A549 (cell line): ENCODE measurements around the gene RBM47. TPM values are rescaled to one million over a fixed set of nuclear protein-coding genes. Genes with fewer than 3 reads are reported as not detected.
A peak's percentile ranks its signal among the peaks of the same experiment; 100 is the strongest.
"Not testable (repeated sequence)": the region's sequence is repeated elsewhere in the genome, so short reads cannot be mapped to it uniquely, and the experiment has no call there.

ENCODE experiments used
- ATAC-seq, 2 experiments: fragments of 200-7000 bp in 1 of 2; fragments of >200 bp in 1 of 2; cut with Nextera tagmentation in 1 of 2; cut with Tn5 transposase in 1 of 2; 3 replicates each; pipeline versions ENCODE4 v1.8.0 to v1.9.1; 2018 to 2020; ENCODE audit warnings: mild to moderate bottlenecking in 1 of 2, moderate library complexity in 1 of 2
- CTCF ChIA-PET: fragments of 300-600 bp; sonication (Branson Sonifier 250); formaldehyde crosslinking; extraction: SDS; loops from one replicate; lab custom pipeline; 2021; ENCODE audit warnings: antibody characterized with exemption, inconsistent platforms; lab: Yijun Ruan, JAX
- POLR2A ChIA-PET: fragments of 350-600 bp; formaldehyde crosslinking; extraction: SDS; loops from one replicate; lab custom pipeline; 2021; ENCODE audit warnings: antibody characterized with exemption, inconsistent platforms; lab: Yijun Ruan, JAX
- DNase-seq, 2 experiments: peaks; one replicate each; pipeline versions ENCODE4 v3.0.0 to v3.0.0-alpha.2; 2011 to 2016; ENCODE audit warnings: low read depth in 1 of 2, low spot score in 1 of 2
- FAIRE-seq: peaks from 2 replicates; lab custom pipeline; 2011; peaks lifted over from hg19 to GRCh38; lab: Jason Lieb, UNC
- H3K27ac ChIP-seq, 2 experiments: fragments of >200 bp; sonication (Bioruptor Twin); formaldehyde crosslinking; 3 replicates each; pipeline ENCODE4 v1.5.1; 2016 to 2017
- H3K4me1 ChIP-seq: fragments of >200 bp; sonication (Bioruptor Twin); formaldehyde crosslinking; 3 replicates; pipeline ENCODE4 v1.6.1; 2016
- H3K4me2 ChIP-seq: fragments of >200 bp; sonication (Bioruptor Twin); formaldehyde crosslinking; 3 replicates; pipeline ENCODE4 v1.6.1; 2016
- H3K4me3 ChIP-seq: fragments of >200 bp; sonication (Bioruptor Twin); formaldehyde crosslinking; 3 replicates; pipeline ENCODE4 v1.5.1; 2016
- H3K9me3 ChIP-seq: fragments of >200 bp; sonication (Bioruptor Twin); formaldehyde crosslinking; 3 replicates; pipeline ENCODE4 v1.6.1; 2016
- ATOH8 ChIP-seq: fragments of 250-450 bp; sonication (Bioruptor Pico); IDR thresholded peaks from 2 replicates; pipeline ENCODE4 v1.5.0; 2020; ENCODE audit warnings: low read depth, mild to moderate bottlenecking, moderate library complexity
- BHLHE40 ChIP-seq: IDR thresholded peaks from 2 replicates; pipeline ENCODE4 v1.6.1; 2012; ENCODE audit warnings: low read depth, low read length, inconsistent platforms
- CBX2 ChIP-seq: fragments of 200-600 bp; sonication (generic); IDR thresholded peaks from 2 replicates; pipeline ENCODE4 v1.6.1; 2016; ENCODE audit warnings: low read depth, mild to moderate bottlenecking, borderline replicate concordance
- CBX8 ChIP-seq: fragments of 200-600 bp; sonication (generic); IDR thresholded peaks from 2 replicates; pipeline ENCODE4 v1.6.1; 2016
- CEBPB ChIP-seq, 2 experiments: fragments of >200 bp in 1 of 2; sonication (Bioruptor Twin) in 1 of 2; formaldehyde crosslinking in 1 of 2; IDR thresholded peaks; 2 replicates each; pipeline ENCODE4 v1.6.1; 2012 to 2016
- CHD4 ChIP-seq: fragments of 200-600 bp; sonication (generic); IDR thresholded peaks from 2 replicates; pipeline ENCODE4 v1.6.1; 2016; ENCODE audit warnings: antibody characterized with exemption, mild to moderate bottlenecking, borderline replicate concordance
- CTCF ChIP-seq: fragments of >200 bp; sonication (Bioruptor Twin); formaldehyde crosslinking; IDR thresholded peaks from 3 replicates; pipeline ENCODE4 v1.5.1; 2016
- E2F6 ChIP-seq: IDR thresholded peaks from 2 replicates; pipeline ENCODE4 v1.6.1; 2012; ENCODE audit warnings: low read depth, borderline replicate concordance
- EHF ChIP-seq: fragments of 250-450 bp; sonication (Bioruptor Pico); IDR thresholded peaks from 2 replicates; pipeline ENCODE4 v1.5.0; 2020; ENCODE audit warnings: mild to moderate bottlenecking
- EHMT2 ChIP-seq: fragments of 200-600 bp; sonication (generic); IDR thresholded peaks from 2 replicates; pipeline ENCODE4 v1.6.1; 2016; ENCODE audit warnings: antibody characterized with exemption, low read depth, mild to moderate bottlenecking, moderate library complexity
- EP300 ChIP-seq, 2 experiments: fragments of >200 bp; sonication (Bioruptor Twin); formaldehyde crosslinking; IDR thresholded peaks; 2 replicates in 1 of 2; 3 replicates in 1 of 2; pipeline ENCODE4 v1.6.1; 2016 to 2017
- FOSL2 ChIP-seq, 2 experiments: fragments of 450-650 bp in 1 of 2; fragments of >200 bp in 1 of 2; sonication (Bioruptor Twin) in 1 of 2; formaldehyde crosslinking; IDR thresholded peaks; 2 replicates each; pipeline versions ENCODE4 v1.5.0 to v1.6.1; 2016 to 2020; ENCODE audit warnings: mild to moderate bottlenecking in 1 of 2, moderate library complexity in 1 of 2
- HDAC2 ChIP-seq: fragments of 200-600 bp; sonication (generic); IDR thresholded peaks from 2 replicates; pipeline ENCODE4 v1.6.1; 2016
- HEYL ChIP-seq: fragments of 250-450 bp; sonication (Bioruptor Pico); IDR thresholded peaks from 2 replicates; pipeline ENCODE4 v1.8.0; 2021; ENCODE audit warnings: mild to moderate bottlenecking, moderate library complexity
- HOXB5 ChIP-seq: fragments of 250-450 bp; sonication (Bioruptor Pico); IDR thresholded peaks from 2 replicates; pipeline ENCODE4 v1.5.0; 2020; ENCODE audit warnings: mild to moderate bottlenecking, moderate library complexity
- KDM1A ChIP-seq: fragments of 200-600 bp; sonication (generic); IDR thresholded peaks from 2 replicates; pipeline ENCODE4 v1.6.1; 2016; ENCODE audit warnings: low read depth, mild to moderate bottlenecking
- MAX ChIP-seq: IDR thresholded peaks from 2 replicates; pipeline ENCODE4 v1.6.1; 2012
- NPAS2 ChIP-seq: fragments of 250-450 bp; sonication (Bioruptor Pico); IDR thresholded peaks from 2 replicates; pipeline ENCODE4 v1.8.0; 2022; ENCODE audit warnings: mild to moderate bottlenecking, moderate library complexity, borderline replicate concordance
- NR3C1 ChIP-seq: fragments of >200 bp; sonication (Bioruptor Twin); formaldehyde crosslinking; IDR thresholded peaks from 3 replicates; pipeline ENCODE4 v1.6.1; 2017
- PHF8 ChIP-seq: fragments of 200-600 bp; sonication (generic); IDR thresholded peaks from 2 replicates; pipeline ENCODE4 v1.6.1; 2016; ENCODE audit warnings: low read depth, mild to moderate bottlenecking, antibody characterized with exemption, moderate library complexity, borderline replicate concordance
- RARB ChIP-seq: fragments of 250-450 bp; sonication (Bioruptor Pico); IDR thresholded peaks from 2 replicates; pipeline ENCODE4 v1.8.0; 2021; ENCODE audit warnings: mild to moderate bottlenecking, moderate library complexity
- RCOR1 ChIP-seq: fragments of 150-350 bp; IDR thresholded peaks from 2 replicates; pipeline ENCODE4 v1.6.1; 2014; ENCODE audit warnings: antibody characterized with exemption, low read length, low read depth
- RFX5 ChIP-seq: fragments of 450-650 bp; IDR thresholded peaks from 2 replicates; pipeline ENCODE4 v1.7.1; 2014; ENCODE audit warnings: antibody characterized with exemption, mild to moderate bottlenecking, moderate library complexity
- RNF2 ChIP-seq: fragments of 200-600 bp; sonication (generic); IDR thresholded peaks from 2 replicates; pipeline ENCODE4 v1.6.1; 2016; ENCODE audit warnings: low read depth, mild to moderate bottlenecking, antibody characterized with exemption, moderate library complexity, borderline replicate concordance
- SREBF2 ChIP-seq: fragments of 450-650 bp; IDR thresholded peaks from 2 replicates; pipeline ENCODE4 v1.6.1; 2014; ENCODE audit warnings: mild to moderate bottlenecking, moderate library complexity
- TFCP2L1 ChIP-seq: fragments of 250-450 bp; sonication (Bioruptor Pico); IDR thresholded peaks from 2 replicates; pipeline ENCODE4 v1.5.0; 2021; ENCODE audit warnings: mild to moderate bottlenecking
- USF2 ChIP-seq: fragments of 450-650 bp; IDR thresholded peaks from 2 replicates; pipeline ENCODE4 v1.6.1; 2014; ENCODE audit warnings: antibody characterized with exemption
- ZC3H11A ChIP-seq: fragments of 450-650 bp; IDR thresholded peaks from 2 replicates; pipeline ENCODE4 v1.6.1; 2014; ENCODE audit warnings: antibody characterized with exemption, mild to moderate bottlenecking
- WGBS: methylation state at CpG from one replicate; pipeline ENCODE4 v1.1.6; 2017; ENCODE audit errors: missing lambda C conversion rate; 5-methylcytosine and 5-hydroxymethylcytosine counted together
- polyA plus RNA-seq, 4 experiments: library from polyadenylated mRNA; depleted of rRNA in 3 of 4; stranded (reverse); fragments of >200 nt; fragmentation: RNase III in 1 of 4; extraction: RNeasy Plus Mini Kit Qiagen cat#74134 plus additional on column Dnase treatment in 1 of 4; gene quantifications; 2 replicates in 3 of 4; 3 replicates in 1 of 4; pipeline ENCODE4 v1.2.3, GENCODE V29; 2011 to 2017

The RBM47 gene
- polyA plus RNA-seq, 2 of the 4 experiments (the other 2 are of a cell fraction), result 38.1 to 43.3 TPM

GRCh38 chr4:40545487-40545886 is 84.2 kb downstream of the RBM47 start:
- POLR2A ChIA-PET, H3K4me3 ChIP-seq, H3K27ac ChIP-seq, H3K9me3 ChIP-seq, DNase-seq, H3K4me2 ChIP-seq, ATAC-seq, FAIRE-seq: not testable (repeated sequence)
- H3K4me1 ChIP-seq, result peaks cover 33% of the 10 kb centered on the region
- CTCF ChIA-PET, result interaction anchor here (0.5 kb wide), 1 partner anchor 56 kb away, joined by 3 read pairs; no protein-coding TSS in a partner anchor
- WGBS, result 100% methylated on average over 6 of the region's 6 CpGs
- TF ChIP-seq ZC3H11A, result peak; percentile 73

GRCh38 chr4:40544221-40544620 is 85.4 kb downstream of the RBM47 start:
- POLR2A ChIA-PET, result no interaction called here
- no peak overlapping the region for H3K27ac ChIP-seq
- TF ChIP-seq CHD4, result no peak
- TF ChIP-seq CBX8, result no peak
- DNase-seq, result no peak
- ATAC-seq, result no peak
- no peaks in the 10 kb centered on the region for H3K9me3 ChIP-seq
- H3K4me2 ChIP-seq, result no peak overlapping the region
- no peak overlapping the region for H3K4me3 ChIP-seq
- FAIRE-seq, result no peak
- H3K4me1 ChIP-seq, result peaks cover 30% of the 10 kb centered on the region
- 86% methylated on average over 7 of the region's 7 CpGs for WGBS
- CTCF ChIA-PET, result no interaction called here

GRCh38 chr4:40540800-40541199 is 88.9 kb downstream of the RBM47 start:
- no peak for FAIRE-seq
- TF ChIP-seq EHMT2, result no peak
- no peak for TF ChIP-seq RFX5
- TF ChIP-seq HEYL, result no peak
- TF ChIP-seq CEBPB (IDR thresholded peaks at IDR 0.05), result no peak
- no peak for TF ChIP-seq HOXB5
- TF ChIP-seq EP300 (IDR thresholded peaks at IDR 0.05), result no peak
- no peak for TF ChIP-seq RCOR1
- no peak for TF ChIP-seq SREBF2
- no peak for TF ChIP-seq ZC3H11A
- no peak for TF ChIP-seq RNF2
- no peak for TF ChIP-seq PHF8
- no peak for TF ChIP-seq MAX
- no peak for TF ChIP-seq CBX2
- TF ChIP-seq NR3C1, result no peak
- TF ChIP-seq, all 56 proteins: peak for 0
- peaks cover 9% of the 10 kb centered on the region for H3K4me1 ChIP-seq
- ATAC-seq (no peak), DNase-seq (no peak)
- H3K4me3 ChIP-seq, result no peak overlapping the region
- H3K4me2 ChIP-seq, result peak overlapping the region; percentile 13; the same call in 1 of the 3 replicates
- peak overlapping the region in 1 of 2 experiments; percentile 27; a peak in 1 of 6 replicates for H3K27ac ChIP-seq
- ChIA-PET POLR2A (no interaction called here), CTCF (interaction anchor here (1.5 kb wide), 1 partner anchor 23 kb away, joined by 3 read pairs; no protein-coding TSS in a partner anchor)
- 71% methylated on average over 7 of the region's 7 CpGs for WGBS
- H3K9me3 ChIP-seq, result no peaks in the 10 kb centered on the region

GRCh38 chr4:40536032-40536431 is 93.6 kb downstream of the RBM47 start:
- no peaks in the 10 kb centered on the region for H3K9me3 ChIP-seq
- 91% methylated on average over 4 of the region's 4 CpGs for WGBS
- peaks cover 13% of the 10 kb centered on the region for H3K4me1 ChIP-seq
- ATAC-seq, result no peak
- FAIRE-seq, result no peak
- POLR2A ChIA-PET, result no interaction called here
- DNase-seq, result no peak
- no peak overlapping the region for H3K4me3 ChIP-seq
- H3K27ac ChIP-seq, result no peak overlapping the region
- CTCF ChIA-PET, result interaction anchor here (0.7 kb wide), 1 partner anchor 387 kb away, joined by 3 read pairs; no protein-coding TSS in a partner anchor
- no peak overlapping the region for H3K4me2 ChIP-seq
- TF ChIP-seq BHLHE40 (no peak), USF2 (no peak), HEYL (no peak), ATOH8 (CRISPR knock-in tag) (no peak), RARB (no peak), HDAC2 (no peak), KDM1A (no peak), EHF (CRISPR knock-in tag) (no peak), NPAS2 (CRISPR knock-in tag) (no peak), EHMT2 (no peak), TFCP2L1 (CRISPR knock-in tag) (no peak), MAX (no peak), CTCF (no peak), E2F6 (no peak), FOSL2 (IDR thresholded peaks at IDR 0.05) (no peak), FOSL2 (CRISPR knock-in tag; IDR thresholded peaks at IDR 0.05) (no peak), NR3C1 (no peak)
